Cardiac fibroblast (primary cell): ENCODE results near the gene LARGE1.
A peak's percentile ranks its signal among the peaks of the same experiment; 100 is the strongest.

Experiments
- DNase-seq, 2 donors: peaks; one replicate each; pipeline versions ENCODE4 v3.0.0 to v3.0.0-alpha.2; 2010; ENCODE audit warnings: low read depth in 2 of 2
- H3K4me3 ChIP-seq, 2 donors: replicated peaks in 1 of 2; 1 replicate in 1 of 2; 2 replicates in 1 of 2; pipeline ENCODE4 v1.5.1; 2011; ENCODE audit warnings: low read depth in 2 of 2, low read length in 2 of 2, mild to moderate bottlenecking in 2 of 2, moderate library complexity in 1 of 2
- CTCF ChIP-seq: IDR thresholded peaks from one replicate; pipeline ENCODE4 v1.5.1; 2011; ENCODE audit warnings: low read depth, mild to moderate bottlenecking, low read length, inconsistent platforms

Gene LARGE1

GRCh38 chr22:33873666-33874065 lies 46.6 kb downstream of the LARGE1 start:
- DNase-seq, result no peak
- TF ChIP-seq CTCF, result no peak
- no peak overlapping the region for H3K4me3 ChIP-seq

GRCh38 chr22:33873186-33873585 lies 47.1 kb downstream of the LARGE1 start:
- no peak for DNase-seq
- TF ChIP-seq CTCF, result no peak
- H3K4me3 ChIP-seq, result no peak overlapping the region

- H3K4me3 ChIP-seq, result no peak overlapping the region
- no peak for TF ChIP-seq CTCF
- DNase-seq, result no peak
Measured at GRCh38 chr22:33871935-33872334, 48.3 kb downstream of the LARGE1 start.

GRCh38 chr22:33869946-33870345 lies 50.3 kb downstream of the LARGE1 start:
- TF ChIP-seq CTCF, result no peak
- DNase-seq, result no peak
- no peak overlapping the region for H3K4me3 ChIP-seq

- TF ChIP-seq CTCF, result no peak
Measured at GRCh38 chr22:33867971-33868370, 52.3 kb downstream of the LARGE1 start.

GRCh38 chr22:33867118-33867866 lies 53.0 kb downstream of the LARGE1 start:
- no peak for TF ChIP-seq CTCF
- DNase-seq, result peak; percentile 20 to 48
- H3K4me3 ChIP-seq, result no peak overlapping the region

More at GRCh38 chr22:33867971-33868370, 52.3 kb downstream of the LARGE1 start:
- DNase-seq, result no peak
- H3K4me3 ChIP-seq, result no peak overlapping the region

GRCh38 chr22:33866511-33866910 lies 53.8 kb downstream of the LARGE1 start:
- TF ChIP-seq CTCF, result no peak
- H3K4me3 ChIP-seq, result no peak overlapping the region
- DNase-seq, result no peak
